GM19035 (cell line): ENCODE data around the gene DHX35.
A peak's percentile ranks its signal among the peaks of the same experiment; 100 is the strongest.

Experiments used
- ATAC-seq: cut with Tn5 transposase; IDR thresholded peaks from one replicate; pipeline ENCODE4 v1.9.1; 2021; ENCODE audit not compliant: unreplicated experiment

Gene DHX35

GRCh38 chr20:39016506-39016905 is 54.4 kb downstream of the DHX35 start:
- no peak for ATAC-seq

DNA sequence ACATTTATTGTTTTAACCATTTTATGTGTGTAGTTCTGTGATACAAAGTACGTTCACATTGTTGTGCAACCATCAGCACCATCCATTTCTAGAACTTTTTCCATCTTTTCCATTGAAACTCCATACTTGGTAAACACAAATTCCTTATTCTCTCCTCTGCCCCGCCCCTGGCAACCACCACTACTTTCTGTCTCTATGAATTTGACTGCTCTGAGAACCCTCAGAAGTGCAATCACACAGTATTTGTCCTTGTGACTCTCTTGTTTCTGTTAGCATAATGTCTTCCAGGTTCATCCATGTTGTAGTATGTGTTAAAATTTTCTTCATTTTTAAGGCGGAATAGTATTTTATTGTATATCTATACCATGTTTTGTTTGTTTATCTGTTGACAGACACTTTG is 56.9 kb downstream of the DHX35 start:
- no peak for ATAC-seq

GRCh38 chr20:39019805-39020325 is 57.7 kb downstream of the DHX35 start:
- peak; percentile 78 for ATAC-seq

DNA sequence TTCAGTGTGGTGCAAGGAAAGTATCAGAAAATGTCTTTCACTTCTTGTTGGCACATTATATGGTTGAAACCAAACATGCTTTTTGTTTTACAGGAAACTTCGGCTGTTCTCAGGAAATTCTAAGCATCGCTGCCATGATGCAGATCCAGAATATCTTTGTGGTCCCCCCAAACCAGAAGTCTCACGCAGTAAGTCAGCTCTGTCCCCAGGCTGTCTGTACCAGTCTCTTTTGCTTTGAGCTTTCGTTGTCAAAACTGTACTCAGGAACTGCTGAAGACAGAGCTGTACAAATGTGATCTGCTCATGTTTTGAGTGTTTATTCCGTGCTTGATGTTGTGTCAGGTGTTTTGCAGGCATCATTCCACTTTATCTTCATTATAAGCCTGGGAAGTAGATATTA is 59.6 kb downstream of the DHX35 start:
- peak; percentile 58 for ATAC-seq

DNA sequence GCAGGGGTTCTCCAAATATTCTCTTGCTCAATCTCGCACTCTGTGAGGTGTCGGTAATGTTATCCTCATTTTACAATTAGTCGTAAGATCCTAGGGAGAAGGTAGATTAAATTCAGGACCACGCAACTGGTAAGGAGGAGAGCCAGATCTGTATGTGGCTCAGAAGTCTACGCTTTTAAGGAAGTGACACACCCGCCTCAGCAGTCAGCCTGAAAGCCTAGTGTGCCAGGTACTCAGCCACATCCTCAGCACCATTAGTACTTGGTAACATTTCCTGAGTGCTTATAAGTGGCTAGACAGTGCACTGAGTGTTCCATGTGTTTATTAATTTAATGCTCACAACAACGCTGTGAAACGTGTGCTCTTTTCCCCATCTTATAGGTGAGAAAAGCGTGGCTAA is 63.7 kb downstream of the DHX35 start:
- no peak for ATAC-seq

GRCh38 chr20:39029364-39029763 is 67.2 kb downstream of the DHX35 start:
- no peak for ATAC-seq

DNA sequence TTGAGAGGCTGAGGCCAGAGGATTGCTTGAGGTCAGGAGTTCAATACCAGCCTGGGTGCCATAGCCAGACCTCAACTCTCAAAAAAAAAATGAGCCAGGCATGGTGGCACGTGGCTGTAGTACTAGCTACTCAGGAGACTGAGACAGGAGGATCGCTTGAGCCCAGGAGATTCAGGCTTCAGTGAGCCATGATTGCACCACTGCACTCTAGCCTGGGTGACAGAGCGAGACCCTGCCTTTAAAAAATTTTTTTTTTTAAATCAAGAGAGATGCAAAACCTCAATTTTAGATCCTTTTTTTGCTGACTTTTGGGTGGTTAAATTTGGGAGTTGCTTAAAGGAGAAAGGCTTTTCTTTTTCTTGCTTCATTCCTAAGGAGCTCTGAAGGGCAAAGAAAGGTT is 70.9 kb downstream of the DHX35 start:
- no peak for ATAC-seq

GRCh38 chr20:39036011-39036410 is 73.9 kb downstream of the DHX35 start:
- ATAC-seq = no peak

GRCh38 chr20:39036851-39037250 is 74.7 kb downstream of the DHX35 start:
- no peak for ATAC-seq

GRCh38 chr20:39038047-39038446 is 75.9 kb downstream of the DHX35 start:
- no peak for ATAC-seq

GRCh38 chr20:39038495-39038894 is 76.4 kb downstream of the DHX35 start:
- no peak for ATAC-seq

DNA sequence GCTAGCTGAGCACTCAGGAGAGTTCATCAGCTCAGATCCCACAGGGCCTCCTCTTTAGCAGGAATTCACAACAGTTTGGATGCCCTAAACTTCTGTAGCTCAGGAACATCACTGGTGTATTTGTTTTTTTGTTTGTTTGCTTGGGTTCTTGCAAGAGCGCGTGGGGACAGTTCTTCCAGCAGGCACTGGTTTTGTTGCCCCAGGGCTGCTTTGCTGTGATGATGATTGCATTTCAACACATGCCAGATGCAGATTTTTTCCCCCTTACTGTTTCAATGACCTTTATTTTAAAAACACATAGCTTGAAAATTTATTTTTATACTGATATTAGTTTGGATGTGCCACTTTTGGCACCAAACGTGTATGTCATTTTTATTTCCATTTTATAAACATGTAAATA is 77.1 kb downstream of the DHX35 start:
- no peak for ATAC-seq

DNA sequence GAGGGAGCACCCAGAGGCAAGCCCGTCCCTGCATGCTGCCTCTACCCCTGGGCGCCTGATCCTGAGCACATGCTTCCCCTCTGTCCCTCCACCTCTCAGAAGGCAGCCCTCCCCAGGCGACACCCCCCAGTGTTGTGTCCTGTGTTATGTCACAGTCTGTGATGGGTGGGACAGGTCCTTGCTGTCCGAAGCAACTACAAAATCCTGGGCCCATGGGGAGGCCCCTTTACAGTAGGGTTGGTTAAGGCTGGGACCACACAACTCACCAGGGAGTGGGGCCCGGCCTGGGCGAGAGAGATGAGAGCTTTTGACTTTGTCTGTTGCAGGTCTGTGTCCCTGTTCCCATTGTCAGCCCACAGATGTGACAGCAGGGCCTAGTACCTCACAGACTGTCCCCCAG is 78.0 kb downstream of the DHX35 start:
- no peak for ATAC-seq

GRCh38 chr20:39041067-39041466 is 78.9 kb downstream of the DHX35 start:
- no peak for ATAC-seq

- no peak for ATAC-seq
Measured at GRCh38 chr20:39042279-39043150, 80.4 kb downstream of the DHX35 start.

DNA sequence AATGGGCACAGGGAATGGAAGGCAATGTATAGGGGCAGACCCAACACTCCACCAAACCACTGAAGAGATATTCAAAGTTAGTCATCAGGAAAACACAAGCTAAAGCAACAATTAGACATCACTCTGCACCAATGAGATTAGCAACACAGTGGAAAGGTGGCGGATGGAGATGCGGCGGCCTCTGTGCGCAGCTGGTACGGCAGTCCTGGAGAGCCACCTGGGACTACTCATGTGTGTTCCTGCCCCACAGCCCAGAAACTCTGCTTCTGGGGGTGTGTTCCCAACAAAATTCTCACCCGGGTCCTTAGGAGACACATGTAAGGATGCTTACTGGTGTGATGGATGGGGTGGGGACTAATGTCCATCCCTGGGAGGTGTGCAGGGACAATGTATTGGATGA is 82.4 kb downstream of the DHX35 start:
- no peak for ATAC-seq

GRCh38 chr20:39045676-39046075 is 83.5 kb downstream of the DHX35 start:
- ATAC-seq = no peak

GRCh38 chr20:39047417-39047985 is 85.4 kb downstream of the DHX35 start:
- no peak for ATAC-seq

- peak; percentile 55 for ATAC-seq
Measured at GRCh38 chr20:39048000-39048696, 86.0 kb downstream of the DHX35 start.

DNA sequence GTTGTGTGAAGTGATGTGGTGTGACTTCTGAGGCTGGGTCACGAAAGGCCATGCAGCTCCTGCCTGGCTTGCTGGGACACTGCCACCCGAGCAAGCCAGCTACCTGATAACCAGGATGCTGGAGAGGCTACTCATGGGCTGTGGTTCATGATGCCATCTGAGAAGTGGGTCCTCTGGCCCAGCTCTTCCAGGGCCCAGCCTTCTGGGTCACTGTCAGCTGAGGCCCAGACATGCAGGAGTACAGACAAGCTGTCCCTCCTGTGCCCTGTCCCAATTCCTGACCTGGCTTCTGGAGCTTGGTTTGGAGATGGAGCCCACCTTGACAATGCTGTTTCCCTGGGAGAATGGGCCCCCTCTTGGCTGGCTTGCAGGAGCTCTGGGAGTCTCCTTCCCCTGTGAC is 87.0 kb downstream of the DHX35 start:
- no peak for ATAC-seq

DNA sequence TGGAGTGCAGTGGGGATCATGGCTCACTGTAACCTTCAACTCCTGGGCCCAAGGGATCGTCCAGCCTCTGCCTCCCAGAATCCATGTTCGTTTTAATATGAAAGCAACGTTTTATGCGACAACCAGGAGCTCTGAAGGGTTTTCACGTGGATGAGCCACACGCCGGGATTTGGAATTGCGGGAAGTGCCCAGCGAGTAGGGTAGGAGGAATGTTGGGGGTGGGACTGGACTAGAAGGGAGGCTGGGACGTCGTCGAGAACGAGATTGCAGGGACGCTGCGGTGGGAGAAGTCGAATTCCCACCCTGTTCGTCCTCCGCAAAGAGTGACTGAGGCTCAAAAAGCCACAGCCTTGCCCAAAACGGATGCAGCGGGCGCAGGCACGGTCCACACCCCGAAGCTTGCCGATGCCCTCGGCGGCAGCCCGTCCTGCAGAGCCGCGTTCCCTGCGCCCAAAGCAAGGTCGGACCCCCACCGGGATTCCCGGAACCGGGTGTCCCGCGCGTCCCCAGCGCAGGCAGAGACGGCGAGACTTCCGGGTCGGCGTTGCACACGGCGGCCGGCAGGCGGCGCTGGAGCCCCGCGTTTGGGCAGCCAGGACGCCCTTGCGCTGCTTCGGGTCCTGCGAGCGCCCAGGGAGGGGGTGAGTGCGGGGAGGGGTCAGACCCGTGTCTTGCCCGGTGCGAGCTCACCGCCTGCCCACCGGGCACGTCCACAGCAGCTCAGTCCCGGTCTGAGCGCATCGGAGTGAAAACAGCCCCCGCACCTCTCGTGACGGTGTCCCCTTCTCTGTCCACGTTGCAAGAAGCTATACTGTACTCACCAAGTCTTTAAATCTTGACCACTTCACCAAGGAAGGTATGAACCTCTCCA is 87.8 kb downstream of the DHX35 start:
- peak; percentile 77 for ATAC-seq
